HCT116 (cell line): ENCODE results near the gene POLR1A. TPM values are rescaled to one million over a fixed set of nuclear protein-coding genes. Genes with fewer than 3 reads are reported as not detected.

ENCODE experiments used
- ATAC-seq: fragments of 200-7000 bp; cut with Tn5 transposase; 2 replicates; pipeline ENCODE4 v1.9.1; 2020; ENCODE audit warnings: mild to moderate bottlenecking, moderate library complexity
- BruUV-seq: library from RNA; stranded (reverse); fragments of 400-500 nt; replicated peaks from 2 replicates; lab custom pipeline; 2021; lab: Mats Ljungman, UMichigan
- CTCF ChIA-PET: fragments of 300-600 bp; sonication (Branson Sonifier 250); formaldehyde crosslinking; loops from one replicate; lab custom pipeline; 2021; ENCODE audit warnings: antibody characterized with exemption; lab: Charles Lee
- POLR2A ChIA-PET: fragments of 300-600, 350-600 bp; sonication (Branson Sonifier 250); formaldehyde crosslinking; loops from one replicate; lab custom pipeline; 2021; ENCODE audit warnings: antibody characterized with exemption; lab: Charles Lee
- RAD21 ChIA-PET, 2 experiments: fragments of 300-600 bp; sonication (Branson Sonifier 250); formaldehyde crosslinking; loops; one replicate each; lab custom pipeline; 2023; ENCODE audit warnings: low total read pairs in 2 of 2; ENCODE audit not compliant: uncharacterized antibody in 2 of 2, unreplicated experiment in 2 of 2, low non-redundant PET in 1 of 2; lab: Charles Lee
- DNase-seq: peaks from one replicate; pipeline ENCODE4 v3.0.0-alpha.2; 2010; ENCODE audit warnings: low read depth, low spot score
- H2AFZ ChIP-seq: fragments of 200-600 bp; shearing (Covaris generic), sonication (generic); 2 replicates; pipeline ENCODE4 v1.6.1; 2017; ENCODE audit warnings: low read depth, mixed run types, mixed read lengths, antibody characterized with exemption, low read length; ENCODE audit not compliant: poor library complexity, severe bottlenecking
- H3K27ac ChIP-seq: 2 replicates; pipeline ENCODE4 v1.5.1; 2012; ENCODE audit warnings: low read depth, low read length
- H3K27me3 ChIP-seq: fragments of 200-600 bp; sonication (generic); 2 replicates; pipeline ENCODE4 v1.6.1; 2016; ENCODE audit warnings: mixed run types, low read length, mixed read lengths; ENCODE audit not compliant: insufficient read depth
- H3K36me3 ChIP-seq, 2 experiments: fragments of 200-500 bp in 1 of 2; fragments of 200-600 bp in 1 of 2; sonication (Bioruptor generic) in 1 of 2; sonication (generic) in 1 of 2; 2 replicates each; pipeline versions ENCODE4 v1.5.1 to v1.6.1; 2014 to 2016; ENCODE audit warnings: low read length in 2 of 2, inconsistent platforms in 1 of 2, mixed read lengths in 1 of 2, mixed run types in 1 of 2; ENCODE audit not compliant: insufficient read depth in 2 of 2, control insufficient read depth in 1 of 2
- H3K4me1 ChIP-seq, 2 experiments: fragments of 200-600 bp in 1 of 2; sonication (generic) in 1 of 2; 2 replicates each; pipeline versions ENCODE4 v1.5.1 to v1.6.1; 2012 to 2017; ENCODE audit warnings: low read length in 2 of 2, inconsistent platforms in 1 of 2, mild to moderate bottlenecking in 1 of 2, mixed read lengths in 1 of 2, mixed run types in 1 of 2, moderate library complexity in 1 of 2; ENCODE audit not compliant: insufficient read depth in 2 of 2, control insufficient read depth in 1 of 2
- H3K4me2 ChIP-seq: fragments of 200-600 bp; sonication (generic); 2 replicates; pipeline ENCODE4 v1.6.1; 2017; ENCODE audit warnings: mixed run types, low read length, mixed read lengths
- H3K4me3 ChIP-seq, 2 experiments: fragments of 200-600 bp in 1 of 2; sonication (generic) in 1 of 2; replicated peaks in 1 of 2; 2 replicates each; pipeline ENCODE4 v1.5.1; 2011 to 2016; ENCODE audit warnings: low read length in 2 of 2, control low read depth in 1 of 2, low read depth in 1 of 2, mild to moderate bottlenecking in 1 of 2, mixed read lengths in 1 of 2, mixed run types in 1 of 2
- H3K79me2 ChIP-seq: fragments of 200-600 bp; sonication (generic); 2 replicates; pipeline ENCODE4 v1.6.1; 2017; ENCODE audit warnings: mild to moderate bottlenecking, mixed run types, low read length, moderate library complexity, mixed read lengths; ENCODE audit not compliant: insufficient read depth
- H3K9ac ChIP-seq: fragments of 200-600 bp; sonication (generic); 2 replicates; pipeline ENCODE4 v1.6.1; 2016; ENCODE audit warnings: low read length, mixed read lengths
- H3K9me2 ChIP-seq: fragments of 200-600 bp; sonication (generic), shearing (Covaris generic); 2 replicates; pipeline ENCODE4 v1.6.1; 2017; ENCODE audit warnings: mixed run types, mild to moderate bottlenecking, moderate library complexity; ENCODE audit not compliant: insufficient read depth
- H3K9me3 ChIP-seq, 2 experiments: fragments of 200-500 bp in 1 of 2; fragments of 200-600 bp in 1 of 2; sonication (Bioruptor generic) in 1 of 2; sonication (generic) in 1 of 2; 2 replicates each; pipeline ENCODE4 v1.6.1; 2014 to 2017; ENCODE audit warnings: low read length in 2 of 2, mixed read lengths in 2 of 2, inconsistent platforms in 1 of 2, low read depth in 1 of 2, mild to moderate bottlenecking in 1 of 2, mixed run types in 1 of 2, moderate library complexity in 1 of 2; ENCODE audit not compliant: control insufficient read depth in 1 of 2, insufficient read depth in 1 of 2
- H4K20me1 ChIP-seq: fragments of 200-600 bp; sonication (generic), shearing (Covaris generic); 2 replicates; pipeline ENCODE4 v1.6.1; 2017; ENCODE audit warnings: mixed run types, mild to moderate bottlenecking, moderate library complexity; ENCODE audit not compliant: insufficient read depth
- CBX3 ChIP-seq: IDR thresholded peaks from 2 replicates; pipeline ENCODE4 v1.6.1; 2012; ENCODE audit warnings: low read depth
- CEBPB ChIP-seq: IDR thresholded peaks from 2 replicates; pipeline ENCODE4 v1.6.1; 2012; ENCODE audit warnings: low read depth
- EGR1 ChIP-seq: IDR thresholded peaks from 2 replicates; pipeline ENCODE4 v1.6.1; 2012; ENCODE audit warnings: low read depth
- ELF1 ChIP-seq: IDR thresholded peaks from 2 replicates; pipeline ENCODE4 v1.6.1; 2012; ENCODE audit warnings: low read depth, borderline replicate concordance
- EZH2 ChIP-seq: fragments of 200-600 bp; sonication (generic); IDR thresholded peaks from 2 replicates; pipeline ENCODE4 v1.6.1; 2017; ENCODE audit warnings: antibody characterized with exemption, mixed run types
- EZH2phosphoT487 ChIP-seq: fragments of 200-600 bp; IDR thresholded peaks from 2 replicates; pipeline ENCODE4 v1.6.1; 2018; ENCODE audit warnings: antibody characterized with exemption, borderline replicate concordance
- FOSL1 ChIP-seq: IDR thresholded peaks from 2 replicates; pipeline ENCODE4 v1.6.1; 2012; ENCODE audit warnings: low read depth
- JUND ChIP-seq: IDR thresholded peaks from 2 replicates; pipeline ENCODE4 v1.6.1; 2012
- POLR2AphosphoS5 ChIP-seq: IDR thresholded peaks from 2 replicates; pipeline ENCODE4 v1.6.1; 2011; ENCODE audit warnings: mild to moderate bottlenecking, low read depth, low read length, moderate library complexity
- RAD21 ChIP-seq: IDR thresholded peaks from 2 replicates; pipeline ENCODE4 v1.6.1; 2012; ENCODE audit warnings: low read depth, mild to moderate bottlenecking
- SIN3A ChIP-seq: IDR thresholded peaks from 2 replicates; pipeline ENCODE4 v1.6.1; 2012; ENCODE audit warnings: low read depth
- SP1 ChIP-seq: IDR thresholded peaks from 2 replicates; pipeline ENCODE4 v1.6.1; 2012; ENCODE audit warnings: low read depth
- SRF ChIP-seq: IDR thresholded peaks from 2 replicates; pipeline ENCODE4 v1.6.1; 2012; ENCODE audit warnings: low read depth
- TCF7L2 ChIP-seq: IDR thresholded peaks from 2 replicates; pipeline ENCODE4 v1.7.0; 2011; ENCODE audit warnings: borderline replicate concordance, inconsistent platforms; ENCODE audit not compliant: insufficient read depth, insufficient read length; ENCODE audit errors: extremely low read depth
- YY1 ChIP-seq: IDR thresholded peaks from 2 replicates; pipeline ENCODE4 v1.6.1; 2011; ENCODE audit warnings: low read length, low read depth, moderate library complexity, mild to moderate bottlenecking; ENCODE audit not compliant: insufficient replicate concordance; ENCODE audit errors: extremely low read depth
- intact Hi-C: fragments of 100-400 bp; cut with micrococcal nuclease; formaldehyde crosslinking; loops from 2 replicates; pipeline ENCODE4 v1.10.0; 2022
- total RNA-seq: library from RNA; stranded (reverse); gene quantifications from one replicate; pipeline ENCODE4 v1.2.1, GENCODE V29; 2021; ENCODE audit not compliant: unreplicated experiment
- TF ChIP-seq, protein P1 (sequence below): IDR thresholded peaks from 2 replicates; pipeline ENCODE4 v1.6.1; 2011; ENCODE audit warnings: mild to moderate bottlenecking, low read length, moderate library complexity; ENCODE audit not compliant: insufficient replicate concordance; ENCODE audit errors: extremely low read depth
- TF ChIP-seq, protein P2 (sequence below): IDR thresholded peaks from 2 replicates; pipeline ENCODE4 v1.6.1; 2012
- TF ChIP-seq, protein P3 (sequence below): IDR thresholded peaks from 2 replicates; pipeline ENCODE4 v1.6.1; 2012; ENCODE audit warnings: low read depth

Gene POLR1A
- total RNA-seq, 1 experiment from 2014 or later = 46.6 TPM

DNA sequence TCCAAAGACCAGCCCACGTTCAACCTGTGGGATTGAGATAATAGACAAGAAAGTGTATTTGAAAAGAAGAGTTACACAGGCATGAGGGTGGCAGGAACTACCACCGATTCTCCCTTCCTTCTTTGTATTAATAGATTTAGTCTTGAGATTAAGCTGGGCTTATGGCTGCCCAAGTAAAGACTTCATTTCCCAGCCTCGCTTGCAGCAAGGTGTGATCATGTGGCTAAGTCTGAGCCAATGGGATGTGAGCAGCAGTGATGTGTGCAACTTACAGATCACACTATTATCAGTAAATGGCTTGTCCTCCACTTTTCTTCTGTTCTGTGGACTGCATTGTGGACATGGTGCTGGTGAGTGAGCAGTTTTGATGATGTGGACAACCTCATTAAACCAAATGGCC, 101.7 kb downstream of the POLR1A start:
- Histone ChIP-seq H3K4me1 (no peaks in the 10 kb centered on the region), H3K9ac (no peak overlapping the region)
- TF ChIP-seq, protein P1, sequence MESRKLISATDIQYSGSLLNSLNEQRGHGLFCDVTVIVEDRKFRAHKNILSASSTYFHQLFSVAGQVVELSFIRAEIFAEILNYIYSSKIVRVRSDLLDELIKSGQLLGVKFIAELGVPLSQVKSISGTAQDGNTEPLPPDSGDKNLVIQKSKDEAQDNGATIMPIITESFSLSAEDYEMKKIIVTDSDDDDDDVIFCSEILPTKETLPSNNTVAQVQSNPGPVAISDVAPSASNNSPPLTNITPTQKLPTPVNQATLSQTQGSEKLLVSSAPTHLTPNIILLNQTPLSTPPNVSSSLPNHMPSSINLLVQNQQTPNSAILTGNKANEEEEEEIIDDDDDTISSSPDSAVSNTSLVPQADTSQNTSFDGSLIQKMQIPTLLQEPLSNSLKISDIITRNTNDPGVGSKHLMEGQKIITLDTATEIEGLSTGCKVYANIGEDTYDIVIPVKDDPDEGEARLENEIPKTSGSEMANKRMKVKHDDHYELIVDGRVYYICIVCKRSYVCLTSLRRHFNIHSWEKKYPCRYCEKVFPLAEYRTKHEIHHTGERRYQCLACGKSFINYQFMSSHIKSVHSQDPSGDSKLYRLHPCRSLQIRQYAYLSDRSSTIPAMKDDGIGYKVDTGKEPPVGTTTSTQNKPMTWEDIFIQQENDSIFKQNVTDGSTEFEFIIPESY = no peak
- no peak for TF ChIP-seq YY1
- TF ChIP-seq CEBPB = no peak
- no peak for TF ChIP-seq SIN3A
- TF ChIP-seq ELF1 = no peak
- TF ChIP-seq, protein P2, sequence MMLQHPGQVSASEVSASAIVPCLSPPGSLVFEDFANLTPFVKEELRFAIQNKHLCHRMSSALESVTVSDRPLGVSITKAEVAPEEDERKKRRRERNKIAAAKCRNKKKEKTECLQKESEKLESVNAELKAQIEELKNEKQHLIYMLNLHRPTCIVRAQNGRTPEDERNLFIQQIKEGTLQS = no peak
- no peak for TF ChIP-seq EZH2phosphoT487
- no peak for TF ChIP-seq EZH2
- no peak for TF ChIP-seq SP1
- TF ChIP-seq, protein P3, sequence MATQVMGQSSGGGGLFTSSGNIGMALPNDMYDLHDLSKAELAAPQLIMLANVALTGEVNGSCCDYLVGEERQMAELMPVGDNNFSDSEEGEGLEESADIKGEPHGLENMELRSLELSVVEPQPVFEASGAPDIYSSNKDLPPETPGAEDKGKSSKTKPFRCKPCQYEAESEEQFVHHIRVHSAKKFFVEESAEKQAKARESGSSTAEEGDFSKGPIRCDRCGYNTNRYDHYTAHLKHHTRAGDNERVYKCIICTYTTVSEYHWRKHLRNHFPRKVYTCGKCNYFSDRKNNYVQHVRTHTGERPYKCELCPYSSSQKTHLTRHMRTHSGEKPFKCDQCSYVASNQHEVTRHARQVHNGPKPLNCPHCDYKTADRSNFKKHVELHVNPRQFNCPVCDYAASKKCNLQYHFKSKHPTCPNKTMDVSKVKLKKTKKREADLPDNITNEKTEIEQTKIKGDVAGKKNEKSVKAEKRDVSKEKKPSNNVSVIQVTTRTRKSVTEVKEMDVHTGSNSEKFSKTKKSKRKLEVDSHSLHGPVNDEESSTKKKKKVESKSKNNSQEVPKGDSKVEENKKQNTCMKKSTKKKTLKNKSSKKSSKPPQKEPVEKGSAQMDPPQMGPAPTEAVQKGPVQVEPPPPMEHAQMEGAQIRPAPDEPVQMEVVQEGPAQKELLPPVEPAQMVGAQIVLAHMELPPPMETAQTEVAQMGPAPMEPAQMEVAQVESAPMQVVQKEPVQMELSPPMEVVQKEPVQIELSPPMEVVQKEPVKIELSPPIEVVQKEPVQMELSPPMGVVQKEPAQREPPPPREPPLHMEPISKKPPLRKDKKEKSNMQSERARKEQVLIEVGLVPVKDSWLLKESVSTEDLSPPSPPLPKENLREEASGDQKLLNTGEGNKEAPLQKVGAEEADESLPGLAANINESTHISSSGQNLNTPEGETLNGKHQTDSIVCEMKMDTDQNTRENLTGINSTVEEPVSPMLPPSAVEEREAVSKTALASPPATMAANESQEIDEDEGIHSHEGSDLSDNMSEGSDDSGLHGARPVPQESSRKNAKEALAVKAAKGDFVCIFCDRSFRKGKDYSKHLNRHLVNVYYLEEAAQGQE = no peak
- TF ChIP-seq SRF = no peak
- TF ChIP-seq FOSL1 = no peak
- no peak for TF ChIP-seq TCF7L2
- TF ChIP-seq EGR1 = no peak
- no peak for TF ChIP-seq RAD21
- no peak for TF ChIP-seq POLR2AphosphoS5
- no peak for TF ChIP-seq CBX3
- no peak for TF ChIP-seq JUND
- TF ChIP-seq, all 23 proteins: peak for 0
- Histone ChIP-seq H3K36me3 (no peaks in the 10 kb centered on the region), H3K4me2 (no peak overlapping the region), H3K9me3 (peaks cover 9 to 12% of the 10 kb centered on the region in 2 experiments; a peak in 1 of 4 replicates), H3K27me3 (no peaks in the 10 kb centered on the region), H3K9me2 (no peaks in the 10 kb centered on the region), H3K4me3 (no peak overlapping the region), H4K20me1 (no peaks in the 10 kb centered on the region), H3K79me2 (no peaks in the 10 kb centered on the region), H3K27ac (no peak overlapping the region), H2AFZ (no peak overlapping the region)
- ChIA-PET RAD21 (no interaction called here), POLR2A (no interaction called here), CTCF (no interaction called here)
- ATAC-seq (0 out of 2 replicates have a peak, but pooled peaks have one; percentile 42), DNase-seq (no peak)
- BruUV-seq = no TSS peak
- intact Hi-C loops = no loop called here
